Neural cell (in vitro differentiated cells): ENCODE results near the gene USE1. TPM values are rescaled to one million over a fixed set of nuclear protein-coding genes. Genes with fewer than 3 reads are reported as not detected.

Source experiments
- H2AFZ ChIP-seq: fragments of 200-600, 300-800 bp; sonication (generic), shearing (Covaris generic); 2 replicates; pipeline ENCODE4 v1.6.0; 2014; ENCODE audit warnings: low read depth, mild to moderate bottlenecking, antibody characterized with exemption, low read length, moderate library complexity
- H3F3A ChIP-seq: fragments of 200-600 bp; shearing (Covaris generic); 2 replicates; pipeline ENCODE4 v1.6.1; 2016; ENCODE audit warnings: mild to moderate bottlenecking, moderate library complexity, mixed read lengths, antibody characterized with exemption, low read length; ENCODE audit not compliant: insufficient read depth, poor library complexity, severe bottlenecking
- H3K27ac ChIP-seq: fragments of 200-600, 300-800 bp; sonication (generic), shearing (Covaris generic); 2 replicates; pipeline ENCODE4 v1.5.1; 2014; ENCODE audit warnings: mild to moderate bottlenecking, low read length, moderate library complexity
- H3K27me3 ChIP-seq: fragments of 300-800, 200-600 bp; sonication (generic), shearing (Covaris generic); 2 replicates; pipeline ENCODE4 v1.6.0; 2014; ENCODE audit warnings: mild to moderate bottlenecking, low read depth, low read length, moderate library complexity; ENCODE audit not compliant: insufficient read depth
- H3K36me3 ChIP-seq: fragments of 300-800, 200-600 bp; sonication (generic), shearing (Covaris generic); 2 replicates; pipeline ENCODE4 v1.5.1; 2014; ENCODE audit warnings: mild to moderate bottlenecking, antibody characterized with exemption, low read length, moderate library complexity; ENCODE audit not compliant: insufficient read depth
- H3K4me2 ChIP-seq: fragments of 300-800, 200-600 bp; sonication (generic), shearing (Covaris generic); 2 replicates; pipeline ENCODE4 v1.6.0; 2014; ENCODE audit warnings: mild to moderate bottlenecking, low read length
- H3K4me3 ChIP-seq: fragments of 300-800, 200-600 bp; sonication (generic), shearing (Covaris generic); 2 replicates; pipeline ENCODE4 v1.5.1; 2014; ENCODE audit warnings: mild to moderate bottlenecking, low read length, moderate library complexity
- H3K79me2 ChIP-seq: fragments of 200-600 bp; shearing (Covaris generic); replicated peaks from 2 replicates; pipeline ENCODE4 v1.6.0; 2014; ENCODE audit warnings: mild to moderate bottlenecking, low read length, moderate library complexity; ENCODE audit not compliant: insufficient read depth
- H3K9ac ChIP-seq: fragments of 300-800, 200-600 bp; sonication (generic), shearing (Covaris generic); 2 replicates; pipeline ENCODE4 v1.6.1; 2016; ENCODE audit warnings: mild to moderate bottlenecking, low read length, mixed read lengths
- H3K9me2 ChIP-seq: fragments of 200-600 bp; shearing (Covaris generic); 2 replicates; pipeline ENCODE4 v1.6.1; 2016; ENCODE audit warnings: mild to moderate bottlenecking, low read length, mixed read lengths; ENCODE audit not compliant: insufficient read depth
- H3K9me3 ChIP-seq: fragments of 200-600, 300-800 bp; sonication (generic), shearing (Covaris generic); 2 replicates; pipeline ENCODE4 v1.6.1; 2016; ENCODE audit warnings: mild to moderate bottlenecking, mixed run types, low read length, moderate library complexity, mixed read lengths
- H4K20me1 ChIP-seq: fragments of 200-600 bp; shearing (Covaris generic); 2 replicates; pipeline ENCODE4 v1.6.1; 2016; ENCODE audit warnings: mild to moderate bottlenecking, mixed run types; ENCODE audit not compliant: insufficient read depth
- EP300 ChIP-seq: fragments of 450-650 bp; conservative IDR thresholded peaks from 2 replicates; pipeline ENCODE4 v1.6.1; 2014; ENCODE audit warnings: antibody characterized with exemption, mild to moderate bottlenecking, moderate library complexity; ENCODE audit not compliant: poor library complexity, severe bottlenecking
- EZH2 ChIP-seq: fragments of 200-600, 300-800 bp; shearing (Covaris generic), sonication (generic); IDR thresholded peaks from 2 replicates; pipeline ENCODE4 v1.6.1; 2014; ENCODE audit warnings: antibody characterized with exemption, low read length, borderline replicate concordance, mild to moderate bottlenecking; ENCODE audit not compliant: insufficient read depth, poor library complexity, severe bottlenecking
- MXI1 ChIP-seq: fragments of 450-650 bp; conservative IDR thresholded peaks from 2 replicates; pipeline ENCODE4 v1.6.1; 2014; ENCODE audit warnings: antibody characterized with exemption, mild to moderate bottlenecking; ENCODE audit not compliant: poor library complexity, severe bottlenecking
- POLR2AphosphoS5 ChIP-seq: IDR thresholded peaks from 2 replicates; pipeline ENCODE4 v1.6.1; 2012
- RAD21 ChIP-seq: fragments of 450-650 bp; conservative IDR thresholded peaks from 2 replicates; pipeline ENCODE4 v1.6.1; 2014; ENCODE audit warnings: antibody characterized with exemption, mild to moderate bottlenecking, moderate library complexity
- REST ChIP-seq: IDR thresholded peaks from 2 replicates; pipeline ENCODE4 v1.6.1; 2012; ENCODE audit warnings: borderline replicate concordance
- SMC3 ChIP-seq: fragments of 450-650 bp; conservative IDR thresholded peaks from 2 replicates; pipeline ENCODE4 v1.6.1; 2014; ENCODE audit warnings: antibody characterized with exemption, mild to moderate bottlenecking, moderate library complexity; ENCODE audit not compliant: poor library complexity
- TAF1 ChIP-seq: IDR thresholded peaks from 2 replicates; pipeline ENCODE4 v1.6.1; 2012; ENCODE audit warnings: low read depth
- polyA plus RNA-seq: library from polyadenylated mRNA; depleted of rRNA; stranded (reverse); fragments of >200 nt; gene quantifications from 2 replicates; pipeline ENCODE4 v1.2.3, GENCODE V29; 2014
- TF ChIP-seq, protein P1 (sequence below): fragments of 450-650 bp; IDR thresholded peaks from 2 replicates; pipeline ENCODE4 v1.5.1; 2014; ENCODE audit warnings: antibody characterized with exemption, mild to moderate bottlenecking, moderate library complexity; ENCODE audit not compliant: poor library complexity, severe bottlenecking

Gene USE1
- polyA plus RNA-seq, 1 donor from 2014 or later = 20.4 TPM

DNA sequence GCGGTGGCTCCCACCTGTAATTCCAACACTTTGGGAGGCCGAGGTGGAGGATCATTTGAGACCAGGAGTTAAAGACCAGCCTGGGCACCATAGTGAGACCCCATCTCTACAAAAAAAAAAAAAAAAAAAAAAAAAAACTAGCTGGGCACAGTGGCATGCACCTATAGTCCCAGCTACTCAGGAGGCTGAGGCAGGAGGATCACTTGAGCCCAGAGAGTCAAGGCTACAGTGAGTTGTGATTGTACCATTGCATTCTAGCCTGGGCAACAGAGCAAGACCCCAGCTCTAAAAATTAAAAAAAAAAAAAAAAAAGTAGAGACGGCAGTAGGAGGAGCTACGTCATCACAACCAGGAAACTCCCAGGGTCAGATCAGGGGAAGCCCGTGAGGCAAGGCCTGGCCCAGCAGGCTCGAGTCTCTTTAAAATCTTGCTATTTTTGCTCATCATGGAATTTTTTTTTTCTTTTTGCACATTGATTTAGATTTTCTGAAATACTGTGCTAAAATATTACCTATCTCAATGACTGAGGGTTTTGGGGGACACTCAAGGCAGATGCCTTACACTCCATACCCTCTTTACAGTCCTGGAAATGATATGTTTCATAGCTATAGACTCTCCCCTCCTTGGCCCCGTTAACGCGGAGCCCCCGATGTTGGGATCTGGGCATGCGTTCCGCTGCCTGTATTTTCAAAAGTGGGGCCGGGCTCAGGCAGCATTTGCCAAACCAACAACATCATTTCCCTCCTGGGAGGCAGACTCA is 44.4 kb upstream of the USE1 start:
- H4K20me1 ChIP-seq = no peaks in the 10 kb centered on the region
- no peak overlapping the region for H3K27ac ChIP-seq
- H3K9me3 ChIP-seq = no peaks in the 10 kb centered on the region
- H3K4me2 ChIP-seq = no peak overlapping the region
- no peak overlapping the region for H3K4me3 ChIP-seq
- H3F3A ChIP-seq = no peaks in the 10 kb centered on the region
- H3K9me2 ChIP-seq = no peaks in the 10 kb centered on the region
- no peaks in the 10 kb centered on the region for H3K79me2 ChIP-seq
- H3K9ac ChIP-seq = no peak overlapping the region
- no peaks in the 10 kb centered on the region for H3K36me3 ChIP-seq
- TF ChIP-seq MXI1 (no peak), EZH2 (no peak), REST (no peak), SMC3 (no peak), RAD21 (no peak), TAF1 (no peak), POLR2AphosphoS5 (no peak)
- TF ChIP-seq, protein P1, sequence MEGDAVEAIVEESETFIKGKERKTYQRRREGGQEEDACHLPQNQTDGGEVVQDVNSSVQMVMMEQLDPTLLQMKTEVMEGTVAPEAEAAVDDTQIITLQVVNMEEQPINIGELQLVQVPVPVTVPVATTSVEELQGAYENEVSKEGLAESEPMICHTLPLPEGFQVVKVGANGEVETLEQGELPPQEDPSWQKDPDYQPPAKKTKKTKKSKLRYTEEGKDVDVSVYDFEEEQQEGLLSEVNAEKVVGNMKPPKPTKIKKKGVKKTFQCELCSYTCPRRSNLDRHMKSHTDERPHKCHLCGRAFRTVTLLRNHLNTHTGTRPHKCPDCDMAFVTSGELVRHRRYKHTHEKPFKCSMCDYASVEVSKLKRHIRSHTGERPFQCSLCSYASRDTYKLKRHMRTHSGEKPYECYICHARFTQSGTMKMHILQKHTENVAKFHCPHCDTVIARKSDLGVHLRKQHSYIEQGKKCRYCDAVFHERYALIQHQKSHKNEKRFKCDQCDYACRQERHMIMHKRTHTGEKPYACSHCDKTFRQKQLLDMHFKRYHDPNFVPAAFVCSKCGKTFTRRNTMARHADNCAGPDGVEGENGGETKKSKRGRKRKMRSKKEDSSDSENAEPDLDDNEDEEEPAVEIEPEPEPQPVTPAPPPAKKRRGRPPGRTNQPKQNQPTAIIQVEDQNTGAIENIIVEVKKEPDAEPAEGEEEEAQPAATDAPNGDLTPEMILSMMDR = no peak
- no peaks in the 10 kb centered on the region for H3K27me3 ChIP-seq
- H2AFZ ChIP-seq = no peak overlapping the region

- no peak overlapping the region for H3K4me3 ChIP-seq
- TF ChIP-seq MXI1 (no peak), EP300 (no peak), TAF1 (no peak), EZH2 (no peak), SMC3 (no peak), REST (no peak), POLR2AphosphoS5 (no peak), RAD21 (no peak)
- TF ChIP-seq, protein P1 = no peak
- no peaks in the 10 kb centered on the region for H3K36me3 ChIP-seq
- H3K27me3 ChIP-seq = no peaks in the 10 kb centered on the region
- no peak overlapping the region for H3K9ac ChIP-seq
- H3K9me3 ChIP-seq = no peaks in the 10 kb centered on the region
- H2AFZ ChIP-seq = no peak overlapping the region
- no peak overlapping the region for H3K27ac ChIP-seq
- no peaks in the 10 kb centered on the region for H3K79me2 ChIP-seq
- H3F3A ChIP-seq = no peaks in the 10 kb centered on the region
- no peak overlapping the region for H3K4me2 ChIP-seq
- no peaks in the 10 kb centered on the region for H3K9me2 ChIP-seq
- no peaks in the 10 kb centered on the region for H4K20me1 ChIP-seq
Observed at GRCh38 chr19:17171874-17172273, 43.3 kb upstream of the USE1 start.
